ENCODE results near the gene MSH5. TPM values are rescaled to one million over a fixed set of nuclear protein-coding genes. Genes with fewer than 3 reads are reported as not detected.

Gene MSH5
- total and polyA plus RNA-seq, 8 donors, result 2.2 to 17.4 (median 6.4) TPM

DNA sequence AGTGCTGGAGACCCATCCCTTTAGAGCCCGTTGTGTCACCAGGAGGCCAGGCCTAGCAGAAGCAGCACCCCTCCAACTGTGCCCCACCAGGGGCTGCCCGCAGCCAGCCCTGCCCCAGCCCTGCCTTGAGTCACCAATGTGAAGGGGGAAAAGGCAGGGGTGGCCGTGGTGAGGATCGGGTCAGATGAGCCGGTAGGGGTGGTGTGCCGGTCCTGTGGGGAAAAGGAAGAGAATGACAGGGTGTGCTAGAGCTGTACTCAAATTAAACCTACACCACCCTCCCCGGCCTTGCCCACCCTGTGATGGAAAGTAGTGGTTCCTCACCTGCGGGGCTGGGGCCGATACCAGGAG, 25.7 kb downstream of the MSH5 start:
- intact Hi-C loops (cut with DNase I), result loop anchor here in 1 of 3 donors (5.0 kb wide), 1 partner anchor 83 kb away; the partner anchor contains the start of gene LY6G5C
- H3K36me3 ChIP-seq, result no peaks in the 10 kb centered on the region
- 80 to 85% methylated on average over 9 of the region's 9 CpGs for WGBS, 2 donors

DNA sequence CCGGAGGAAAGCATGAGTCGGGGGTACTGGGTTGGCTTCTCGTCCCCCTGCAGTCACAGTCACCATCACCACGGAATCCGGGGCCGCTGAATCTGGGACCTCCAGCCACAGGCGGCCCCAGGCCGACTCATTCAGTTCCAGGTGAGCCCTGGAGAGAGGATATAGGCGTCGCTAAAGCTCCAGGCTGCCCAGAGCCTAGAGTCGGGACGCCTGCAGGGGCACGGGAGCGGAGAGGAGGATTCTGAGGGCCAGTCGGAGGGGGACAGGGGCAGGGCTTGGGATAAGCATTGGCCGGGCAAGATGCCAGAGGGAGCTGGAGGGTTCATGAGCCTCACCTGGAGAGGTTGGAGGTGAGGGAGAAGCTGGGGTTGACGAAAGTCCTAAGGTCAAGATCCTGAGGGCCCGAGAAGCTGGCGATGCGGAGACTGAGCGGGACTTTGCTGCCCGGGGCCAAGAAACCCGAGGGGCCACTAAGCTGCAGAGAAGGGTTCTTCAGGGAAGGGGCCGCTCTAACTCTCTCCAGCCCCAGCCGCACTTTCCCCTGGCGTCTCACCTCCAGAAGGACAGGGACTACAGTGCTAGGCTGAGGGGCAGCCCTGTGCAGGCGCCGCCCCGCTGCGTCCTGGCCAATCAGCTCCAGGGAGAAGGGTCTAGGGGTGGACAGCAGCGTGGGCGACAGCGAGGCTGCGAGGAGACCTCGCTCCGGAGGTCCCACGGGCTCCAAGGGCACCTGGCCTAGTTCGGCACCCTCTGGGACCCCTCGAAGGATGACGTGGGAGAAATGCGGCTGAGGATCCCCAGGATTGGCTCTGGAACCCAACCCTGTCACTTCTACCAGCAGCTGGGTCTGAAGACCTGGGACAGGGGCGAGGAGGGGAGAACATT, 26.3 kb downstream of the MSH5 start:
- 40 to 47% methylated on average over 41 to 42 of the region's 42 CpGs for WGBS, 2 donors
- Histone ChIP-seq H3K27ac (no peak overlapping the region), H3K27me3 (no peaks in the 10 kb centered on the region), H3K36me3 (no peaks in the 10 kb centered on the region), H3K4me3 (no peak overlapping the region), H3K4me1 (no peaks in the 10 kb centered on the region), H3K9me3 (no peaks in the 10 kb centered on the region)
- no peak for TF ChIP-seq CTCF (IDR thresholded peaks at IDR 0.05)
- intact Hi-C loops (cut with DNase I), result loop anchor here in 1 of 3 donors (5.0 kb wide), 1 partner anchor 84 kb away; the partner anchor contains the start of gene LY6G5C
- FAIRE-seq (no peak), ATAC-seq (peak in 1 of 4 donors; percentile 32), DNase-seq (peak in 1 of 6 donors; percentile 70)

More for the DNA sequence above, 25.7 kb downstream of the MSH5 start:
- no peak for TF ChIP-seq CTCF (IDR thresholded peaks at IDR 0.05)
- H3K27me3 ChIP-seq, result no peaks in the 10 kb centered on the region
- H3K4me3 ChIP-seq, result no peak overlapping the region
- no peak for ATAC-seq
- no peaks in the 10 kb centered on the region for H3K4me1 ChIP-seq
- no peaks in the 10 kb centered on the region for H3K9me3 ChIP-seq
- FAIRE-seq, result no peak
- H3K27ac ChIP-seq, result no peak overlapping the region
- peak in 1 of 6 donors; percentile 41 for DNase-seq

DNA sequence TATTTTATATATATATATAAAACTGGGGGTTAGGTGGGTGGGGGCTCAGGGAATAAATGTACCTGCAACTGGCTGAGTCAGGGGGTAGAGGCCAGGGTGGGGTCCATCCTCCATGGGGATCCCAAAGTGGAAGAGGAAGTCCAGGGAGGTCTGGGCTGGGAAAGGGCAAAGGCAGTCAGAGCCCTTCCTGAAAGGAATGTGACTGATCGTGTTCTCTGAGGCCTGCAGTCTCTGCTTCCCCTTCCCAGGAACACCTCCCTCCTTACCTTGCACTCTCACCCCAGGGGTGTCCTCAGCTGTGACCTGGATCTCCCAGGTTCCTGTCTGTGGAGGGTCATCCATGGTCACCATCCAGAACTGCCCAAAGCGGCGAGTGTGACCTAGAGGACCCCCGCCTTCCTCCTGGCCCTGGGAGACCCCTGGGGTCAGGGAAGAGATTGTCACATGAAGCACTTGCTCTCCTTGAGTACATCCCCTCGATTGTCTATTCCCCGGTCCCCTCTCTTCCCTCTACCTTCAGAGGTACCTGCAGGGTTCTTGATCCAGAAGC, 27.4 kb downstream of the MSH5 start:
- 68% methylated on average over 6 of the region's 6 CpGs for WGBS, 2 donors
- DNase-seq, result peak in 1 of 6 donors; percentile 22
- no peak for ATAC-seq
- H3K9me3 ChIP-seq, result no peaks in the 10 kb centered on the region
- no peak for TF ChIP-seq CTCF (IDR thresholded peaks at IDR 0.05)
- H3K36me3 ChIP-seq, result no peaks in the 10 kb centered on the region
- FAIRE-seq, result no peak
- no peaks in the 10 kb centered on the region for H3K27me3 ChIP-seq
- intact Hi-C loops (cut with DNase I), result loop anchor here in 1 of 3 donors (5.0 kb wide), 1 partner anchor 85 kb away; the partner anchor contains the start of gene LY6G5C
- H3K4me3 ChIP-seq, result no peak overlapping the region
- H3K4me1 ChIP-seq, result no peaks in the 10 kb centered on the region
- H3K27ac ChIP-seq, result no peak overlapping the region

- no peak overlapping the region for H3K4me3 ChIP-seq
- no peak for DNase-seq
- no peak overlapping the region for H3K27ac ChIP-seq
- FAIRE-seq, result no peak
- intact Hi-C loops (cut with DNase I), result loop anchor here in 1 of 3 donors (5.0 kb wide), 1 partner anchor 86 kb away; the partner anchor contains the start of gene LY6G5C
- no peak for TF ChIP-seq CTCF (IDR thresholded peaks at IDR 0.05)
- 76 to 88% methylated on average over 18 of the region's 18 CpGs for WGBS, 2 donors
- ATAC-seq, result peak in 1 of 4 donors; percentile 16
- H3K4me1 ChIP-seq, result no peaks in the 10 kb centered on the region
- no peaks in the 10 kb centered on the region for H3K27me3 ChIP-seq
- H3K9me3 ChIP-seq, result no peaks in the 10 kb centered on the region
- H3K36me3 ChIP-seq, result no peaks in the 10 kb centered on the region
Observed at GRCh38 chr6:31768363-31769257, 28.8 kb downstream of the MSH5 start.
